Measurements from ENCODE around the gene SAXO1. TPM values are rescaled to one million over a fixed set of nuclear protein-coding genes. Genes with fewer than 3 reads are reported as not detected.
"Not testable (repeated sequence)": the region's sequence is repeated elsewhere in the genome, so short reads cannot be mapped to it uniquely, and the experiment has no call there.

SAXO1 gene
- total RNA-seq, 1 donor from 2014 or later, result 0.14 TPM

GRCh38 chr9:19028835-19029451 lies 4.1 kb downstream of the SAXO1 start:
- peak; percentile 39 for DNase-seq (ENCODE audit: low read depth, low spot score)
- peaks cover 2% of the 10 kb centered on the region for H3K27me3 Mint-ChIP-seq (ENCODE audit: low read depth)
- peak; percentile 86 for TF ChIP-seq CTCF (conservative IDR thresholded peaks at IDR 0.05)
- H3K4me3 Mint-ChIP-seq, result no peak overlapping the region
- H3K4me1 Mint-ChIP-seq, result no peaks in the 10 kb centered on the region
- H3K27ac Mint-ChIP-seq (ENCODE audit: unreplicated experiment), result no peak overlapping the region
- no peaks in the 10 kb centered on the region for H3K36me3 Mint-ChIP-seq (ENCODE audit: low read depth)
- no peaks in the 10 kb centered on the region for H3K9me3 Mint-ChIP-seq

- Mint-ChIP-seq H3K27me3 (ENCODE audit: low read depth) (peaks cover 2% of the 10 kb centered on the region), H3K4me1 (no peaks in the 10 kb centered on the region), H3K9me3 (no peaks in the 10 kb centered on the region), H3K27ac (ENCODE audit: unreplicated experiment) (no peak overlapping the region), H3K36me3 (ENCODE audit: low read depth) (no peaks in the 10 kb centered on the region), H3K4me3 (no peak overlapping the region)
- no peak for DNase-seq (ENCODE audit: low read depth, low spot score)
- no peak for TF ChIP-seq CTCF (conservative IDR thresholded peaks at IDR 0.05)
Observed at GRCh38 chr9:19027825-19028224, 5.2 kb downstream of the SAXO1 start.

GRCh38 chr9:19026375-19026774 lies 6.6 kb downstream of the SAXO1 start:
- peaks cover 2% of the 10 kb centered on the region for H3K27me3 Mint-ChIP-seq (ENCODE audit: low read depth)
- H3K4me1 Mint-ChIP-seq, result no peaks in the 10 kb centered on the region

DNA sequence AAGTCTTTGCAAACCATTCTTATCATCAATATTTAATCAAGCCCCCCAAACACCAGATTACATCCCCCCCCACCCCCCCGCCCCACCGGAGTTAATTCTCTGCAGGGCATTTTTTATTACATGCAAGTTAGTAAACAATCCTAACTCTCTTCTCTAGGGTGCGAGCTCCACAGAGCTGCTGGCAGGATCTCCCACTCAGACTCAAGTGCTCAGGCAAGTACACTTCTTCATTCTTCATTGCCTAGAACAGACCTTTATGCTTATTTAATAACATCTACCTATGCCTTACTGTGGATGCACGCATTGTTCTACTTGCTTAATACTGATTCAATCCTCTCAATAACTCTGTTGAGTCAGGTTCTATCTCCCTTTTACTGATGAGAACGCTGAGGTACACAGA lies 9.9 kb downstream of the SAXO1 start:
- Mint-ChIP-seq H3K36me3 (ENCODE audit: low read depth) (no peaks in the 10 kb centered on the region), H3K27me3 (ENCODE audit: low read depth) (no peaks in the 10 kb centered on the region), H3K27ac (ENCODE audit: unreplicated experiment) (no peak overlapping the region), H3K4me1 (no peaks in the 10 kb centered on the region), H3K4me3 (no peak overlapping the region), H3K9me3 (peaks cover 3% of the 10 kb centered on the region)
- TF ChIP-seq CTCF (conservative IDR thresholded peaks at IDR 0.05), result no peak
- DNase-seq (ENCODE audit: low read depth, low spot score), result no peak

More at GRCh38 chr9:19026375-19026774, 6.6 kb downstream of the SAXO1 start:
- Mint-ChIP-seq H3K36me3 (ENCODE audit: low read depth) (no peaks in the 10 kb centered on the region), H3K4me3 (no peak overlapping the region), H3K9me3 (no peaks in the 10 kb centered on the region), H3K27ac (ENCODE audit: unreplicated experiment) (no peak overlapping the region)
- DNase-seq (ENCODE audit: low read depth, low spot score), result no peak
- TF ChIP-seq CTCF (conservative IDR thresholded peaks at IDR 0.05), result no peak

DNA sequence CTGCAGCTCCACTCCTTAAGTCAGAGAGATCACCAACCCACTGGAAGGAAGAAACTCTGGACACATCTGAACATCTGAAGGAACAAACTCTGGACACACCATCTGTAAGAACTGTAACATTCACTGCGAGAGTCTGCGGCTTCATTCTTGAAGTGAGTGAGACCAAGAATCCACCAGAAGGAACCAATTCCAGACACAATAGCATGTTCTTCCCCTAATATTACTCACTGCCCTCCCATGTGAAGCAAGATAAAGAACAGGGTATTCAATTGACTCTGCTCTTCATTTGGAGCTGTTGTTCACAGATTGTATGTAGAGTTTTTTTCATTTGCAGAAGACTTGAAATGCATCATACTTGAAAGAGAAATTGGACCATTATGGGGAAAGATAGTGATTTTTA lies 10.8 kb downstream of the SAXO1 start:
- peaks cover 3% of the 10 kb centered on the region for H3K9me3 Mint-ChIP-seq
- H3K27ac Mint-ChIP-seq (ENCODE audit: unreplicated experiment), result no peak overlapping the region
- H3K4me3 Mint-ChIP-seq, result no peak overlapping the region
- DNase-seq (ENCODE audit: low read depth, low spot score), result no peak
- H3K36me3 Mint-ChIP-seq (ENCODE audit: low read depth), result no peaks in the 10 kb centered on the region
- no peaks in the 10 kb centered on the region for H3K4me1 Mint-ChIP-seq
- no peaks in the 10 kb centered on the region for H3K27me3 Mint-ChIP-seq (ENCODE audit: low read depth)
- no peak for TF ChIP-seq CTCF (conservative IDR thresholded peaks at IDR 0.05)

DNA sequence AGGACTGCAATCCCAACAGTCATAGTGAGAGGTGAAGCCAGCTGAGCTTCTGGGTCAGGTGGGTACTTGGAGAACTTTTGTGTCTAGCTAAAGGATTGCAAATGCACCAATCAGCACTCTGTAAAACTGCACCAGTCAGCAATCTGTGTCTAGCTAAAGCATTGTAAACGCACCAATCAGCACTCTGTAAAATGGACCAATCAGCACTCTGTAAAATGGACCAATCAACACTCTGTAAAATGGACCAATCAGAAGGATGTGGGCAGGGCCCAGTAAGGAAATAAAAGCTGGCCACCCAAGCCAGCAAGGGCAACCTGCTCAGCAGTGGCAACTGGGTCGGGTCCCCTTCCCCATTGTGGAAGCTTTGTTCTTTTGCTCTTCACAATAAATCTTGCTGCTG lies 11.4 kb downstream of the SAXO1 start:
- not testable (repeated sequence) for H3K4me1 Mint-ChIP-seq; H3K9me3 Mint-ChIP-seq; H3K27ac Mint-ChIP-seq (ENCODE audit: unreplicated experiment); H3K4me3 Mint-ChIP-seq; H3K27me3 Mint-ChIP-seq (ENCODE audit: low read depth); H3K36me3 Mint-ChIP-seq (ENCODE audit: low read depth); DNase-seq (ENCODE audit: low read depth, low spot score)
